GM19240 (cell line): Measurements from ENCODE around the gene NXPE2.
"Not testable (repeated sequence)": the region's sequence is repeated elsewhere in the genome, so short reads cannot be mapped to it uniquely, and the experiment has no call there.

Experiments
- DNase-seq: peaks from one replicate; pipeline ENCODE4 v3.0.0; 2011; ENCODE audit warnings: low spot score; ENCODE audit not compliant: insufficient read length

Gene NXPE2

DNA sequence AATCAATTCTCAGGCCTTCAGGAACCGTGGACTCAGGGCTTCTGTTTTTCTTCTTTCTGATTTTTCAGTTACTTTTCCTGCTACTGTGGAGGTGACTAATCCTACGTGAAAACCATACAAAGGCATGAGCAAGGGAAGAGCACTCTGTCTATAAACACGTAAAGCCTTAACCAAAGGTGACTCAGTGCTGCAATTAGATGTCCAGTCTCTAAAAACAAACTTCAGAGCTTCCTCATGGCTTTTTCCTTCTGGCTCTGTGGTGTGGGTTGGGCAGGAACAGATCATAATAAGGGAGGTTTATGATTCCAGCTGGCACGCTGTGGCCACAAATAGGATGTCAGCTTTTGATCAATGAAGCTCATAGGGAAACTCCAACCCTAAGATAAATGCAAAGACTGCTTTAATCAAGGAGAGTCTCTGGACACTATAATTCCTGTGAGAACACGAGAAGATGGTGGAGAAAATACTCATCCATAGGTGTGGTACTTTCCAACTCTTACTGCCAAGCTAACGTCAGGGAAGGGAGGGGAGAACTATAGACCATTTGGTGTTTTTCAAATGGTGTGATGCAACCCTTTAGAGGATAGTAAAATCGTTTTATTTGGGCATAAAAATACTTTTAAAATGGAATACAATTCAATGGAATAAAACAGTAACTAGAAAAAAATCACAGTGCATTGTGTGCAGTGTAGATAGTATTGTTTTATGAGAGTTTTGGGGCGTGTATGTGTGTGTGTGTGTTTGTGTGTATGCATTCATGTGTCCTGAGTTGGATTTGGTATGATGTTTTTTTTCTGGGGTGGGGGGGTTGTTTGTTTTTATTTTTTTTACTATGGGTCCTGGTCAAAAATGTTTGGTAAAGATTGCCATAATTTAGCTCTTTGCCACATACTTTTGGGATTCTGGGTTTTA is at the start of gene NXPE2:
TSS of gene NXPE2 (plus strand) at position 403 of the 912 bp plus-strand sequence. CDS start at position 452, 49 bp downstream.
- DNase-seq: no peak

DNA sequence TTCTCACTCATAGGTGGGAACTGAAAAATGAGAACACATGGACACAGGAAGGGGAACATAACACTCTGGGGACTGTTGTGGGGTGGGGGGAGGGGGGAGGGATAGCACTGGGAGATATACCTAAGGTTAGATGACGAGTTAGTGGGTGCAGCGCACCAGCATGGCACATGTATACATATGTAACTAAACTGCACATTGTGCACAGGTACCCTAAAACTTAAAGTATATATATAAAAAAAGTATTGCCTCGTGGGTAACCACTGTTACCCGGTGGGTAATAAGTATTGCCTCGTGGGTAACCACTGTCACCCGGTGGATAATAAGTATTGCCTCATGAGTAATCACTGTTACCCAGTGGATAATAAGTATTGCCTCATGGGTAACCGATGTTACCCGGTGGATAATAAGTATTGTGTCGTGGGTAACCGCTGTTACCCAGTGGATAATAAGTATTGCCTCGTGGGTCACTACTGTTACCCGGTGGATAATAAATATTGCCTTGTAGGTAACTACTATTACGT is 46.8 kb upstream of the NXPE2 start:
- not testable (repeated sequence) for DNase-seq

DNA sequence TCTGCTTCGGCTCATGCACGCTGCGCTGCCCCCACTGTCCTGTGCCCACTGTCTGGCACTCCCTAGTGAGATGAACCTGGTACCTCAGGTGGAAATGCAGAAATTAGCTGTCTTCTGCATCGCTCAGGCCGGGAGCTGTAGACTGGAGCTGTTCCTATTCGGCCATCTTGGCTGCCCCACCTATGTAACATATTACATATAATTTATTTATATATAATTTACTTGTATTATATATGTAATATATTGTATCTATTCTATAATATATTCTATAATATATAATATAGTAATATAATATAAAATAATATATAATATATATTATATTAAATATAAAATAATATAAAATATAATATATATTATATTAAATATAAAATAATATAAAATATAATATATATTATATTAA is 38.9 kb upstream of the NXPE2 start:
- DNase-seq: not testable (repeated sequence)

DNA sequence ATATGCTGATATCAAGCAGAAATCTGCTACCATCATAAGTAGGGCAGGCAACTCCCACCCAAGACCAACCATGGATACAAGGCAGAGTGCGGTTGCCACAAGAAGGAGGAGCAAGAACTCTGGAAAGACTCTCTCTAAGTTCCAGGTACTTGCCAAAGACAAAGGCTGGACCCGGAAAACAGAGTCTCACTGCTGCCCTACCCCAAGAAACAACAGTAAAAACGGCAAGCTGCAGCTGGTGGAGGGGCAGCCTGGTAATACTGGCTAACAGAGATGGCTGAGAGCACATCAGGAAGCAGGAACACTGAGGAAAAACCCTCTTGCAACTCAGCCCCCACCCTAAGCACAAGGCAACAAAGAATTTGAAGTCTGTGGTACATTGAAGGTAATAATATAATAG is 27.7 kb upstream of the NXPE2 start:
- no peak for DNase-seq

DNA sequence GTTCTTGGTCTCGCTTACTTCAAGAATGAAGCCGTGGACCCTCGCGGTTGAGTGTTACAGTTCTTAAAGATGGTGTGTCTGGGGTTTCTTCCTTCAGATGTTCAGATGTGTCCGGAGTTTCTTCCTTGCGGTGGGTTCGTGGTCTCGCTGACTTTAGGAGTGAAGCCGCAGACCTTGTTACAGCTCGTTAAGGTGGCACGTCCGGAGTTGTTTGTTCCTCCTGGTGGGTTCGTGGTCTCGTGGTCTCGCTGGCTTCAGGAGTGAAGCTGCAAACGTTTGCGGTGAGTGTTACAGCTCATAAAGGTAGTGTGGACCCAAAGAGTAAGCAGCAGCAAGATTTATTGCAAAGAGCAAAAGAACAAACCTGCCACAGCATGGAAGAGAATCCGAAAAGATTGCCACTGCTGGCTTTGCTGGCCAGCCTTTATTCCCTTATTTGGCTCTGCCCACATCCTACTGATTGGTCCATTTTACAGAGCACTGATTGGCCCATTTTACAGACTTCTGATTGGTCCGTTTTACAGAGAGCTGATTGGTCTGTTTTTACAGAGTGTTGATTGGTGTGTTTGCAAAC is 27.1 kb upstream of the NXPE2 start:
- DNase-seq: no peak

DNA sequence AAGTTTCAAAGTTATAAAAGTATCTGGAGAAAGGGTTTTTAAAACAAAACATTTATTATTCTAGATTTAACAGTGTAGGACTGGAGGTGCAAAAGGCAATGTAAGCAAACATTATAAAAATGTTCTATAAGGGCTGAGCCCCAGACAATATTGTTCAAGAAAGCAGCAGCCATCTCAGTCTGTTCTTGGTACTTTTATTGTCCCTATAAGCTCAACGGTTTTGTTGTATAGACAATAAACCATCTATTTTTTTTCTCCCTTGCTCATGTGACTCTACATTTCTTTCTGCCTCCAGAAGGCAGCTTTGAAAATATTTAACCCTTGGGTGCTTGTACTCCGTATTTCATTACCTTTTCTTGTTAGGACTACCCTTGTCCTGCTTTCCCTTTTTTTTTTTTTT is 25.2 kb upstream of the NXPE2 start:
- no peak for DNase-seq

DNA sequence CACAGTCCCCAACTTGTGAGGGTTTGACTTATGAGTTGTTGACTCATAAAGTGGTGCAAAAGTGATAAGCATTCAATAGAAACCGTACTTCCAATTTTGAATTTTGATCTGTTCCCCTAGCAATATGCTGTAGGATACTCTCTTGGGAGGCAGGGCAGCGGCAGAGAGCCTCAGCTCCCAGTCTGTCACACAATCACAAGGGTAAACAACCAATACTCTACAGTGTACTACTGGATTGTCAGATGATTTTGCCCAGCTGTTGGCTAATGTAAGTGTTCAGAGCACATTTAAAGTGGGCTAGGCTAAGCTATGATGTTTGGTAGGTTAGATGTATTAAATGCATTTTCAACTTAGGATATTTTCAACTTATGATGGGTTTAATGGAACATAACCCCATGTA is 13.7 kb upstream of the NXPE2 start:
- no peak for DNase-seq

DNA sequence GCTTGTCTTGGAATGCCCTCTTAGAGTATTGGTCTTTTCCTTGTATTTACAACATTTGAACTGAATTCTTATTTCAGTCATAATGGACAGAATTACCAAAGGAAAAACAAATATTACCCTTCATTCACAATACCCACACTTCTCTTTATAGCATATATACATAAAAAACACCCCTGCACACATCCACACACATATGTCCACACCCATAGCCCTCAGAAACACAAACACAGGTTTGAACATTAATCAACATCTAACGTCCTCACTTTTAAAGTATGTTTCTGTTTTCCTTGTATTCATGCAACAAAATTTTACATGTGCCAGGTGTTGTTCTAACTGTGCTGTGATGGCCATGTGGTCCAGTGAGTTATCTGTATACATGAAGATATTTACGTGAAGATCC is 11.6 kb upstream of the NXPE2 start:
- DNase-seq: no peak

DNA sequence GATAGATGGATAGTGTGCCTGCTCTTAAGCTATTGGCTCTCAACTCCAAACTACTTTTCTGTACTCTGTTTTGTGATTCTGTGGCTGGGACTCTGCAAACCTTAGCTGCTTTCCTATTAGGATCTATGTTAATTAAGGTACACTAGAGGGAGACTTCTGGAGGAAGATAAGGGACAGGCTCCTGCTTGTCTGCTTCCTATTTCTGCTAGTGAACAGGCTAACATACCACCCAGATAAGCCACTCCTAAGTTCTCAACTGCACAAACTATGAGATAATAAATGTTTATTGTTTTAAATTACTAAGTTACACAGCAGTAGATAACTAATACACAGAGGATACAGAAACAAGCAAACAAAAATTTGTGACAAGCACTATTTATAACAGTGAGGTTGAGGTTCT is 10.2 kb upstream of the NXPE2 start:
- no peak for DNase-seq

DNA sequence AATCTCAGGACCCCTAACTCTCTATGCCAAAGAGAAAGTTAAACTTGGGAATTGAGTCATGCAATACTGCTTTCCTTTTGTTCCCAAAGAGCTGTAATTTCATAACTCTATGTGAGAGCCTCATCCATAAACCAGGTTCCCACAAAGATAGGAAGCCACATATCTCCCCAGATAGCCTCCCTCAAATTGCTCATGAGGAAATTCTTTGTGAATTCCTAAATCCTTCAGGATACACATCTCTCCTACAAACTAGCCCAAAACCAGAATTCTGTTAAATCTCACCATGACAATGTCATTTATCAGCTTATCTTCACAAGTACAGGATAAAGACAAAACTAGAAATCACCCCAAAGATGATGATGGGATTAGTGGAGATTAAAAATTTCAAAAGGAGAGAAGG is 4.7 kb upstream of the NXPE2 start:
- DNase-seq: no peak

DNA sequence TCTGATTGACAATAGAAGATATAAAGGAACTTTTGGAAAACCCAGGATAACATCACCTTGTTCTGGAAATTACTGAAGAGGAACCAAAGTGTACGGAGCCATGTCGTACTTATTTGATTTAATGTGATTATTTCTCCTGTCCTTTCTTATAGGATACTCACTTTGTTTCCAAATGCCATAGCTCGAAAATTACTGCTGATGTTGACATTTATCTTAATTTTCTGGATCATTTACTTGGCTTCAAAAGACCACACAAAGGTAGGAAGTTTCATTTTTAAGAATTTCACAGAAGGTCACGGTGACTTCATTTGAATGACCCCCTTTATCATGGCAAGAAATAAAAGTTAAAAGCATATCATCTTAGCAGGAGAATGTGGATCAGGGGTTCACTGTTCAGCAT is 1.2 kb downstream of the NXPE2 start:
- DNase-seq: no peak

DNA sequence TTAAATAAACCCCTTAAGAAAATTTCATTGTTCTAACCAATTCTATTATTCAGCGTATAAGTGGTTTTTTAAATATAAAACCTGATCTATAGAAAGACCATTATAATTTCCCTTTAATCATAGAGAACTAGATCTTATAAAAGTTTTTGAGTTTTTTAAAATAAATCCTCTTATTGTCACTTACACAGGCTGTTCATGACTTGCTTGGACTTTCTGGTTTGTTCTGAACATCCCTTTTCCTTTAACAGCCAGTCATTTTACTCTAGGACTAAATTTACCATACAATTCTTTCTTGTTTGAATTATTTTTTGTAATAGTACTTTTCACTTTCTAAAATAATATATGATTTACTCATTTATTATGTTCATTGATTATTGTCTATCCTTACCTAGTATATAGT is 4.7 kb downstream of the NXPE2 start:
- DNase-seq: no peak

DNA sequence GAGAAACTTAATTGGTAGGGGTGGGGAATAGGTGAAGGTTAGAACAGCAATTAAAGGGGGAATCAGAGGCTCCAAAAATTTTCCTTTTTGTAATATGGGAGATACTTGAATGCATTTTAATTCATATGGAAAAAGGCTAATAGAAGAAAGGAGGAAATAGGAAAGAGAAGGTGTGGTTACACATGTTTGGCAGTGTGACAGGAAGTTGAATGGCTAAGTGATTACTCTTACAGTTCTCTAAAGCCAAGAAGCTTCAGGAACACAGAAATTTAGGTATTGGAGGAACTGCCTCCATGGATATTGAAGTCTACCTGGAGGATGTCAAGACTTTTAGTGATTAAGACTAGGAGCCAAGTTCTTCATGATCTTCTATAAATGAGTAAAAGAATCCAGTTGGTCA is 6.3 kb downstream of the NXPE2 start:
- DNase-seq: no peak

DNA sequence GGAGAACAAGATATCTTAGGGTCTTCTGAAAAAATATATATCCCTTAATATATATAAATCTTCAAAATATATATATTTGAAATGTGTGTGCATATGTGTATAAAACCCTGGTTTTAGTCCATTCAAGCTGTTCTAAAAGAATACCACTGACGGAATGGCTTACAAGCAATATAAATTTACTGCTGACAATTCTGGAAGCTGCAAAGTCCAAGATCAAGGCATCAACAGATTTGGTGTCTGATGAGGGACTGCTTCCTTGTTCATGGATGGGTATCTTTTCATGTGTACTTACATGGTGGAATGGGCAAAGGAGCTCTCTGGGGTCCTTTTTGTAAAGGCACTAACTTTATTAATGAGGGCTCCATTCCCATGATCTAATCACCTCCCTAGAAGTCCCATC is 6.8 kb downstream of the NXPE2 start:
- DNase-seq: no peak

DNA sequence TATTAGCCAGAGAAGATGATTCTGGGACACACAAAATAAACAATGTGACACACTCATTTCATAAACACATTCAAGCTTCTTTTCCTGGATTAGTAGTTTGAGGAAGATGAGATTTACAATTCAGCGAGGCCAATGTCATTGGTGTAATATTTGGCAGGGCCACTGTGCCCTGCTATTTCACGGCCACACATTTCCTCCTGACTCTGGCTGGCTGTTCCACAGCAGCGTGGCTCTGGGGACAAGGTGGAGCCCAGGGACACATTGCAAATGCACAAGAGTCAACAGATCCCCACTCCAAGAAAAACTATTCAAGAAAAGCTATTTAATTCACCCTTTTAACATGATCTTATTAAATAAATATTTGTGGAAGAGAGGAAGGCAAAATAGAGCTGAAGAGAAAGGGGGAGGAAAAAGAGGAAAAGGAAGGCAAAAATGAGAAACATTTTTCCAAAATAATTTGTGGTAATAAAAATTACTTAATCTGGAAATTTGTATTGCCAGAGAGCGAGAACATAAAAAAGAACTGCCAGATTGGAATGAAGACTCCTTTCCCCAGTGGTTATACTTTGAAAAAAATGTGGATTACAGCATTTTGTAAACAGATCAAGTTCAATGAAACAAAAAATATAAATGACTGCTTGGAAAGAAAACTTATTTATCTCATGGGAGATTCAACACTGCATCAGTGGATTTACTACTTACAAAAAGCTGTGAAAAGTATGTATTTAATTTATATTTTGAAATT is 27.1 kb downstream of the NXPE2 start:
- DNase-seq: no peak

DNA sequence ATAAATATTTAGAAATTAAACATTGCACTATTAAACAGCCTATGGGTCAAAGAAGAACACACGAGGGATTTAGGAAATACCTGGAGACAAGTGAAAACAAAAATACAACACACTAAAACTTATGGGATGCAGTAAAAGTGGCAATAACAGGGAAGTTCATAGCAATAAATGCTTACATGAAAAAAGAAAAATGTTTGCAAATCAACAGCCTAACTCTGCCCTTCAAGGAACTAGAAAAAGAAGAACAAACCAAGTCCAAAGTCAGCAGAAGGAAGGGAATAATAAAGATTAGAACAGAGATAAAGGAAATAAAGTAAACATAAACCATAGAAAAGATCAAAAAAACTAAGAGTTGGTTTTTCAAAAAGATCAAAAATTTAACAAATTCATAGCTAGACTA is 31.6 kb downstream of the NXPE2 start:
- DNase-seq: no peak

DNA sequence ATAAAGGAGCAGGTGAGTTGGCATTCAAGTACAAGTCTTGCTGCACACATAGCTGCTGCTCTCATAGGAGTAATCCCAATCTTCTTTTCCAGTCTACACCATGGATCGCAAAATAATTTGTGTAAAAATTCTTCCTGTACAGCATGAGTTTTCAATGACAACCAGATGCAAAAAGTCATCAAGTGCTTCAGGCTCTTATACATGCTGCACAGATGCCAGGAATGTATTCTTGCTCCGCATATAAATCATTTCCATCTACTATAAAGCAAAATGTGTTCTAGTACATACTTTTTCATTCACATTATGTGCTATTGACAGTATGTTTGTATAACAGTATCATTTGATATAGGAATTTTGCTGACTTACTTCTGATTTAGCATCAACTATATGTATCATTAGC is 35.4 kb downstream of the NXPE2 start:
- no peak for DNase-seq

DNA sequence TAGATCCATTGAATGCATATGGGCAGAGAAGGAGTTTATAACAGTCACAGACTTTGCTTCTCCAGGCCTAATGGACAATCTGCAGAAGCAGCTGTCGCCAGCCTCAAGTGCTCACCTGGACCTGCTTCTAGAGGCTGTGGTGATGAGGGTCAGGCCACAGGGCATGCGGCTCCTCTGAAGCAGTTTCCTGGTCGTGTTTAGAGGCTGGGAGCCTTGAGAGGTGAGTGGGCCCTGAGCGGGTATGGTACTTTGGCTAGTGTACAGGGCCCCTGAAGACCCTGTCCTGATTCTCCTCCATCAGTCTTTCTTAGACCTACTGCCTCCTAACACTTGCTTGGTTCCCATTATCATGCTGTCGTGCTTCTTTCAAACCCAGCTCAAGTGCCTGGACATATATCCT is 41.2 kb downstream of the NXPE2 start:
- DNase-seq: no peak

DNA sequence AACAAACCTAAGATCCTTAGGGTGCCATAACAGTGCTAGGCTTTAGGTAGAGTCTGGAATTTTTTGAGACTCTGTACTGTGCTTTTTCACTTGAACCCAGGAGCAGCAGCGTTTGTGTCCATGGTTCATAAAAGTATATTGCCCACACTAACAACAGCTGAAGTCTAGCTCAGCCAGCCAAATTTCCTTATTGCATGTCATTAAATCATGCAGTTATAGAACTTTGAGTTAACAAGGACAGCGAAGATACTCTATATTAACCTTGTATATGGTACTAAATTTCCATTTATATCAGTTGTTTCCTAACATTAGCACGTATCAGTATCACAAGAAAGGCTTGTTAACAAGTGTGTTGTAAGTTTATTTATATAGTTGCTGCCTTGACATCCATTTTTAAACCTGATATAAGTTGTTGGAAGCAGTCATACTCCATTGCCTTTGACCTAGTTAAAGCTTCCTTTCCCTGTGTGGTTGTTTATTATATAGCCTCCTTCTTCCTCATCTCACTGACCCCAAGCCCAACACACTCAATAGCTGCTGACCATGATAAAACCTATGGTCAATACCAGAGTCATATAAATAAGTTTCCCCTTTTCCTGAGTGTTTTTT is 46.7 kb downstream of the NXPE2 start:
- no peak for DNase-seq

DNA sequence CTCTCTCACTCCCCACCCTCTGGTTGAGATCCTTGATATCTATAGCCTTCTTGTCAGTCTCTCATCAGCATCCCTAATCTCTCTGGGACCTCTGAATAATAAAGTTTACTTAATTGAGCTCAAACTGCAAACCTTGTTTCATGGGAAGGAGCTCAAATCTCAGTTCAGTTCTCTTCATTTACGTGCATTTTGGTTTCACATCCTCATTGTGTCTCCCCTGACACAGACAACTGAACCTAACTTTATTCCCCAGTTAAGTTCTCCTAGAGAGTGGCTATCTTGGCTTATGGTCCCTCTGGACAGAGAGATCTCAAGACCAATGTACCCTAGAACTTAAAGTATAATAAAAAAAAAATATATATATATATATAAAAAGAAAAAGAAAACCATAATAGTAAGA is 47.3 kb downstream of the NXPE2 start:
- no peak for DNase-seq

DNA sequence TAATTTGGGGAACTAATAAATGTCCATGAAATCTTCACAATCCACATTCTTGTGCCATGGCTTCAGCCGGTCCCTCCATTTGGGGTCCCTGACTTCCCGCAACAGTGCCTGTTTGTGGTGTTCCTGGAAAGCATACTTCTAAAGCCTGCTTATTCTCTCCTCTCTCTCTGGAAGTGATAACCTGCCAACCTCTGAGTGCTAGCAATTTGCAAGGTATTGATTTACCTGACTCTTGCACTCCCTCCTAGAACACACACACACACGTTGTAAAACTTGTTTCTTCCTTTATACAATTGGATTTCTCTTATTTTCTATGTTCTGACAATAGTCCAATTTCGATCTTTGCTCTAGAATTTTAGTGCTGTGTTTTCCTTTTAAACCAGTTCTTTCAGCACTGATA is 58.5 kb downstream of the NXPE2 start:
- no peak for DNase-seq

DNA sequence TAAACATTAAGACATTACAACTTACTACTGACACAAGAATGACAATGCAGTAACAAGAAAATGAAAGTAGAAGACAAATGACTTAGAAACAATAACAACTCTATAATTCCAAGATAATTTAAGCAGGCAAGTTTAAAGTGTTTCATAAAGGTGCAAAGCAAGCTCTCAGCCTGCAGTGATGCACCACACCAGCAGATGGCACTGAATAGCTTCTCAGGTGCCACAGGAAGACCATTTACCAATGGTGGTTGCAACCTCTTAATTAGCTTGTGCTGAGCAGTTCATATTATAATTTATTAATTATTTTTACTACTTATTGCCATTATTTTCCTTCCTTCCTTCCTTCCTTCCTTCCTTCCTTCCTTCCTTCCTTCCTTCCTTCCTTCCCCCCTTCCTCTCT is 60.6 kb downstream of the NXPE2 start:
- DNase-seq: peak; percentile 4
